GM23248 (cell line): ENCODE data around the gene PARD6B.

Experiments used
- EZH2 ChIP-seq: fragments of 200-600 bp; sonication (generic); IDR thresholded peaks from 2 replicates; pipeline ENCODE4 v1.6.1; 2018; ENCODE audit warnings: antibody characterized with exemption, mild to moderate bottlenecking; ENCODE audit not compliant: insufficient read depth, poor library complexity, severe bottlenecking
- EZH2phosphoT487 ChIP-seq: fragments of 200-600 bp; sonication (generic); IDR thresholded peaks from 2 replicates; pipeline ENCODE4 v1.6.1; 2018; ENCODE audit warnings: antibody characterized with exemption, moderate library complexity, mild to moderate bottlenecking, low read depth; ENCODE audit not compliant: insufficient read depth

DNA sequence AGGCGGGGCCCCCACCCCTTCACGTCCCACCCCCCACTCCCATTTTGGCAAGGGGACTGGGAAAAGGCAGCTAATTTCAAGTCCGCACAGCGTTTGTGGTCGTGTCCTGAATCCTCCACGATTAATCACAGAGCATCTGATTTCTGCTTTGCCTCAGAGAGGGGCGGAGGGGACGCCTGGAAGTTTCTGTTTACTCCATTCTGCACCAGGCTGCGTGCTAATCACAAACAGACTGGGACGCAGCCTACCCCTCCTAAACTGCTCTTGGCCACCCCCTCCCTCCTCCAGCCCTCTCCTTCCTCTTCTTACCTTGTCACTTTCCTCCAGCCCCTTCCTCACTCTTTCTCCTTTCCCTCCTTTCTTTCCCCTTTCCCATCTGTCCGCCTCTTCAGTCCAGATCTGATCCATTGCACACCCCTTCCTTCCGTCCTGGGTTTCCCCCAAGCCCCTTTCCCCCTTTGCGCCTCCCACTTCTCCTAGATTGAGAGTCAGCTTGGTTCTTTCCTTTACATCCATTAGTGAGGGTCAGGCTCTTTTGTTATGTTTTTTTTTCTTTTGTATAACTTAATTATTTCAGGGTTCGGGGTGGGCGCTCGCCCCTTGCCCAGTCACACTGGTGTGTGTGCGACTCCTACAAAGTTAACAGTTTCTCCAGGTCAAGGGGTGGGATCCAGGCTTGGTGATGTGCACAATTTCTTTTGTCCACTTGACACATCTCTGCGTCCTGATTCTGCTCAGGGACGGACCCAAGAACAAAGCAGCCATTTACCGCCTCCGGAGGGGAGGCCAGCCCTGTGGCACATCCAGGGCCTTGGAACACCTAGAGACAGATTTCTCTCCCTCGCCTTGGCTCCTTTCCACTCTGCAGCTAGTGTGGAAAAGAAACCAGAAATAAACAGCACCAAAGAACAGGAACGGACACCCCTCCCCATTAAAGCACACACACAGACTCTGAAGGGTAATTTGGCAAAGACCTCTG, 39.5 kb upstream of the PARD6B start:
- no peak for TF ChIP-seq EZH2
- no peak for TF ChIP-seq EZH2phosphoT487
